ENCODE measurements around the gene NEB.

Gene NEB

GRCh38 chr2:151526572-151527090 is 207.6 kb downstream of the NEB start:
- H3K36me3 Mint-ChIP-seq (ENCODE audit: low read depth): peaks cover 16% of the 10 kb centered on the region
- TF ChIP-seq CTCF (IDR thresholded peaks at IDR 0.05; ENCODE audit: unreplicated experiment in 3 of 3): no peak
- H3K27ac Mint-ChIP-seq: no peak overlapping the region
- H3K4me1 Mint-ChIP-seq: no peaks in the 10 kb centered on the region
- H3K9me3 Mint-ChIP-seq: no peaks in the 10 kb centered on the region
- H3K4me3 Mint-ChIP-seq: no peak overlapping the region
- no peaks in the 10 kb centered on the region for H3K27me3 Mint-ChIP-seq (ENCODE audit: low read depth)

- Mint-ChIP-seq H3K9me3 (no peaks in the 10 kb centered on the region), H3K4me3 (no peak overlapping the region), H3K27ac (no peak overlapping the region), H3K4me1 (no peaks in the 10 kb centered on the region), H3K27me3 (ENCODE audit: low read depth) (no peaks in the 10 kb centered on the region), H3K36me3 (ENCODE audit: low read depth) (peaks cover 16% of the 10 kb centered on the region)
- TF ChIP-seq CTCF (IDR thresholded peaks at IDR 0.05; ENCODE audit: unreplicated experiment in 3 of 3): no peak
These were observed 208.4 kb downstream of the NEB start for GRCh38 chr2:151525821-151526373.

- Mint-ChIP-seq H3K4me3 (no peak overlapping the region), H3K36me3 (ENCODE audit: low read depth) (peaks cover 10% of the 10 kb centered on the region), H3K27me3 (ENCODE audit: low read depth) (no peaks in the 10 kb centered on the region), H3K27ac (no peak overlapping the region), H3K9me3 (no peaks in the 10 kb centered on the region), H3K4me1 (no peaks in the 10 kb centered on the region)
- TF ChIP-seq CTCF (IDR thresholded peaks at IDR 0.05; ENCODE audit: unreplicated experiment in 3 of 3): no peak
These were observed 210.4 kb downstream of the NEB start for GRCh38 chr2:151523850-151524249.

- Mint-ChIP-seq H3K4me3 (no peak overlapping the region), H3K9me3 (no peaks in the 10 kb centered on the region), H3K27me3 (ENCODE audit: low read depth) (no peaks in the 10 kb centered on the region), H3K27ac (no peak overlapping the region), H3K36me3 (ENCODE audit: low read depth) (peaks cover 10% of the 10 kb centered on the region), H3K4me1 (no peaks in the 10 kb centered on the region)
- no peak for TF ChIP-seq CTCF (IDR thresholded peaks at IDR 0.05; ENCODE audit: unreplicated experiment in 3 of 3)
These were observed 211.7 kb downstream of the NEB start for GRCh38 chr2:151522556-151522955.

- no peak for TF ChIP-seq CTCF (IDR thresholded peaks at IDR 0.05; ENCODE audit: unreplicated experiment in 3 of 3)
- Mint-ChIP-seq H3K36me3 (ENCODE audit: low read depth) (peaks cover 3% of the 10 kb centered on the region), H3K4me1 (no peaks in the 10 kb centered on the region)
These were observed 213.3 kb downstream of the NEB start for GRCh38 chr2:151520976-151521375.

GRCh38 chr2:151518802-151519201 is 215.5 kb downstream of the NEB start:
- Mint-ChIP-seq H3K36me3 (ENCODE audit: low read depth) (peaks cover 1% of the 10 kb centered on the region), H3K9me3 (no peaks in the 10 kb centered on the region), H3K27me3 (ENCODE audit: low read depth) (no peaks in the 10 kb centered on the region), H3K4me1 (no peaks in the 10 kb centered on the region), H3K4me3 (no peak overlapping the region), H3K27ac (no peak overlapping the region)
- TF ChIP-seq CTCF (IDR thresholded peaks at IDR 0.05; ENCODE audit: unreplicated experiment in 3 of 3): no peak

More at GRCh38 chr2:151520976-151521375, 213.3 kb downstream of the NEB start:
- Mint-ChIP-seq H3K4me3 (no peak overlapping the region), H3K9me3 (no peaks in the 10 kb centered on the region), H3K27me3 (ENCODE audit: low read depth) (no peaks in the 10 kb centered on the region), H3K27ac (no peak overlapping the region)

All from nephron (organoid).